GM12878 (cell line): ENCODE measurements around the gene MR1.

Experiments used
- ELK1 ChIP-seq: IDR thresholded peaks from 2 replicates; pipeline ENCODE4 v1.6.1; 2012; ENCODE audit warnings: low read depth, low read length, improper control_type of control experiment
- POLR2A ChIP-seq: IDR thresholded peaks from 2 replicates; pipeline ENCODE4 v1.6.1; 2011; ENCODE audit warnings: low read depth, mild to moderate bottlenecking, low read length
- POLR2AphosphoS5 ChIP-seq: IDR thresholded peaks from 2 replicates; pipeline ENCODE4 v1.6.1; 2011; ENCODE audit warnings: mild to moderate bottlenecking, low read length, inconsistent platforms
- SP1 ChIP-seq: IDR thresholded peaks from one replicate; pipeline ENCODE4 v1.6.1; 2011; ENCODE audit warnings: low read depth, low read length
- TAF1 ChIP-seq: IDR thresholded peaks from 2 replicates; pipeline ENCODE4 v1.6.1; 2011; ENCODE audit warnings: mild to moderate bottlenecking, low read depth, low read length, borderline replicate concordance
- ZBED1 ChIP-seq: IDR thresholded peaks from 2 replicates; pipeline ENCODE4 v1.6.1; 2016; ENCODE audit warnings: borderline replicate concordance
- TF ChIP-seq, protein P1 (sequence below), 3 experiments: IDR thresholded peaks in 2 of 3; conservative IDR thresholded peaks in 1 of 3; 2 replicates each; pipeline ENCODE4 v1.5.1; 2011; ENCODE audit warnings: low read depth in 3 of 3, low read length in 3 of 3, mild to moderate bottlenecking in 3 of 3, control low read depth in 2 of 3, moderate library complexity in 2 of 3, inconsistent platforms in 1 of 3, mixed read lengths in 1 of 3; ENCODE audit not compliant: control insufficient read depth in 2 of 3, insufficient read depth in 1 of 3; ENCODE audit errors: extremely low read depth in 1 of 3
- TF ChIP-seq, protein P2 (sequence below): fragments of 450-650 bp; IDR thresholded peaks from 2 replicates; pipeline ENCODE4 v1.6.1; 2018; ENCODE audit warnings: borderline replicate concordance, mild to moderate bottlenecking; ENCODE audit not compliant: partially characterized antibody

DNA sequence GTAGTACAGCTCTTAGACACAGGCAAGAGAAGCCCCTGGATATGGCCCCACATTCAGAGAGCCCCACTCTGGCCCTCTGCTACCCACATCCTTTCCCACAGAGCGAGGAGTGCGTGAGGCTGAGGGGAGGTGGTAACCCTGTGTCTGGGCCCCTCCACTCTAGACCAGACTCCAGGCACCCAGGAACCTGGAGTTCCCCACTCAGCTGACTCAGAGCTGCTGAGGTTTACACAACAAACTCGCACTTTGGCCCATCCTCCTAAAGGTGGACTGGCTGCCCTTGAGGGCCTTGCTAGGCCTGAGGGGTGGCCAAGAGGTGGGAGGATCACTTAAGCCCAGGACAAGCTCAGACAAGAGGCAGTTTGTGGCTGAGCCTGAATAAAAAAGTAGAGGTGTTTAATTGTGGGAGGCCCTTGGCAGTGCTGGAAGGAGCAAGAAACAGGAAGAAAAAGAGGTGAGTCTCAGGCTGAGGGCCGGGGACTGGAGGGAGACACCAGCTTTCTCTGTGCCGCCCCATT is 10.7 kb downstream of the MR1 start:
- TF ChIP-seq ELK1 (no peak), POLR2A (peak; percentile 51; the same call in 1 of the 2 replicates), POLR2AphosphoS5 (peak; percentile 52; the same call in 1 of the 2 replicates), SP1 (peak; percentile 18), ZBED1 (no peak), TAF1 (no peak)
- TF ChIP-seq, protein P1, sequence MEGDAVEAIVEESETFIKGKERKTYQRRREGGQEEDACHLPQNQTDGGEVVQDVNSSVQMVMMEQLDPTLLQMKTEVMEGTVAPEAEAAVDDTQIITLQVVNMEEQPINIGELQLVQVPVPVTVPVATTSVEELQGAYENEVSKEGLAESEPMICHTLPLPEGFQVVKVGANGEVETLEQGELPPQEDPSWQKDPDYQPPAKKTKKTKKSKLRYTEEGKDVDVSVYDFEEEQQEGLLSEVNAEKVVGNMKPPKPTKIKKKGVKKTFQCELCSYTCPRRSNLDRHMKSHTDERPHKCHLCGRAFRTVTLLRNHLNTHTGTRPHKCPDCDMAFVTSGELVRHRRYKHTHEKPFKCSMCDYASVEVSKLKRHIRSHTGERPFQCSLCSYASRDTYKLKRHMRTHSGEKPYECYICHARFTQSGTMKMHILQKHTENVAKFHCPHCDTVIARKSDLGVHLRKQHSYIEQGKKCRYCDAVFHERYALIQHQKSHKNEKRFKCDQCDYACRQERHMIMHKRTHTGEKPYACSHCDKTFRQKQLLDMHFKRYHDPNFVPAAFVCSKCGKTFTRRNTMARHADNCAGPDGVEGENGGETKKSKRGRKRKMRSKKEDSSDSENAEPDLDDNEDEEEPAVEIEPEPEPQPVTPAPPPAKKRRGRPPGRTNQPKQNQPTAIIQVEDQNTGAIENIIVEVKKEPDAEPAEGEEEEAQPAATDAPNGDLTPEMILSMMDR (IDR thresholded peaks at IDR 0.05 in 2 of 3, conservative IDR thresholded peaks at IDR 0.05 in 1 of 3; ENCODE audit: control insufficient read depth in 2 of 3, extremely low read depth in 1 of 3, insufficient read depth in 1 of 3, low read depth in 3 of 3, low read length in 3 of 3): no peak
- TF ChIP-seq, protein P2, sequence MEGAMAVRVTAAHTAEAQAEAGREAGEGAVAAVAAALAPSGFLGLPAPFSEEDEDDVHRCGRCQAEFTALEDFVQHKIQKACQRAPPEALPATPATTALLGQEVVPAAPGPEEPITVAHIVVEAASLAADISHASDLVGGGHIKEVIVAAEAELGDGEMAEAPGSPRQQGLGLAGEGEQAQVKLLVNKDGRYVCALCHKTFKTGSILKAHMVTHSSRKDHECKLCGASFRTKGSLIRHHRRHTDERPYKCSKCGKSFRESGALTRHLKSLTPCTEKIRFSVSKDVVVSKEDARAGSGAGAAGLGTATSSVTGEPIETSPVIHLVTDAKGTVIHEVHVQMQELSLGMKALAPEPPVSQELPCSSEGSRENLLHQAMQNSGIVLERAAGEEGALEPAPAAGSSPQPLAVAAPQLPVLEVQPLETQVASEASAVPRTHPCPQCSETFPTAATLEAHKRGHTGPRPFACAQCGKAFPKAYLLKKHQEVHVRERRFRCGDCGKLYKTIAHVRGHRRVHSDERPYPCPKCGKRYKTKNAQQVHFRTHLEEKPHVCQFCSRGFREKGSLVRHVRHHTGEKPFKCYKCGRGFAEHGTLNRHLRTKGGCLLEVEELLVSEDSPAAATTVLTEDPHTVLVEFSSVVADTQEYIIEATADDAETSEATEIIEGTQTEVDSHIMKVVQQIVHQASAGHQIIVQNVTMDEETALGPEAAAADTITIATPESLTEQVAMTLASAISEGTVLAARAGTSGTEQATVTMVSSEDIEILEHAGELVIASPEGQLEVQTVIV: no peak
